Activated CD8-positive, alpha-beta T cell treated with anti-CD3 and anti-CD28 coated beads for 36 hours (primary cell): ENCODE measurements around the gene PRR30. TPM values are rescaled to one million over a fixed set of nuclear protein-coding genes. Genes with fewer than 3 reads are reported as not detected.

ENCODE experiments used
- ATAC-seq: fragments of 200-7000 bp; cut with Tn5 transposase; one replicate; pipeline ENCODE4 v1.10.0; 2021; ENCODE audit warnings: mild to moderate bottlenecking, moderate library complexity
- CTCF ChIA-PET: fragments of 350-600 bp; sonication (Branson Sonifier 250); formaldehyde crosslinking; loops from one replicate; lab custom pipeline; 2021; ENCODE audit warnings: antibody characterized with exemption; lab: Charles Lee
- POLR2A ChIA-PET: fragments of 350-600 bp; sonication (Branson Sonifier 250); formaldehyde crosslinking; loops from one replicate; lab custom pipeline; 2021; ENCODE audit warnings: antibody characterized with exemption; lab: Charles Lee
- DNase-seq: peaks from one replicate; pipeline ENCODE4 v3.0.0-alpha.2; 2020
- H3K27ac Mint-ChIP-seq: one replicate; pipeline ENCODE4 v1.8.0; 2021; ENCODE audit warnings: mild to moderate bottlenecking, mixed read lengths
- H3K27me3 Mint-ChIP-seq: one replicate; pipeline ENCODE4 v1.8.0; 2021; ENCODE audit warnings: mixed read lengths
- H3K36me3 Mint-ChIP-seq: one replicate; pipeline ENCODE4 v1.8.0; 2021; ENCODE audit warnings: low read depth, mixed read lengths
- H3K4me1 Mint-ChIP-seq: one replicate; pipeline ENCODE4 v1.8.0; 2021; ENCODE audit warnings: low read depth, mixed read lengths
- H3K4me3 Mint-ChIP-seq: one replicate; pipeline ENCODE4 v1.8.0; 2021; ENCODE audit warnings: mild to moderate bottlenecking, moderate library complexity, mixed read lengths
- H3K9me3 Mint-ChIP-seq: one replicate; pipeline ENCODE4 v1.8.0; 2021; ENCODE audit warnings: mixed read lengths
- CTCF ChIP-seq: fragments of 200-600 bp; IDR thresholded peaks from one replicate; pipeline ENCODE4 v1.8.0; 2022; ENCODE audit warnings: antibody characterized with exemption, mild to moderate bottlenecking
- intact Hi-C: fragments of 100-400 bp; cut with micrococcal nuclease; formaldehyde crosslinking; loops from one replicate; pipeline ENCODE4 v1.10.0; 2022
- total RNA-seq, 2 experiments: library from RNA; stranded (reverse); gene quantifications; one replicate each; pipeline ENCODE4 v1.2.3, GENCODE V29; 2021

Gene PRR30
- total RNA-seq, result not detected

GRCh38 chr2:27139310-27139709 is at the start of gene PRR30:
TSS of gene PRR30 (minus strand) at chr2:27139410. CDS start at chr2:27138329, 1,081 bp downstream.
- Mint-ChIP-seq H3K36me3 (no peaks in the 10 kb centered on the region), H3K27me3 (peaks cover 7% of the 10 kb centered on the region), H3K4me3 (no peak within 1 kb of the TSS), H3K4me1 (peaks cover 3% of the 10 kb centered on the region), H3K27ac (no peak within 1 kb of the TSS), H3K9me3 (peaks cover 5% of the 10 kb centered on the region)
- CTCF ChIA-PET, result no interaction called here
- no peak for ATAC-seq
- intact Hi-C loops, result no loop called here
- POLR2A ChIA-PET, result no interaction called here
- DNase-seq, result no peak
- TF ChIP-seq CTCF, result no peak

- Mint-ChIP-seq H3K9me3 (no peaks in the 10 kb centered on the region), H3K4me1 (no peaks in the 10 kb centered on the region), H3K27ac (no peak overlapping the region), H3K27me3 (peaks cover 5% of the 10 kb centered on the region), H3K4me3 (no peak overlapping the region), H3K36me3 (no peaks in the 10 kb centered on the region)
- CTCF ChIA-PET, result interaction anchor here (1.3 to 2.0 kb wide), 2 partner anchors 12 to 17 kb away, joined by 3 to 7 read pairs; no protein-coding TSS in a partner anchor
- no peak for ATAC-seq
- no peak for TF ChIP-seq CTCF
- intact Hi-C loops, result no loop called here
- no peak for DNase-seq
- POLR2A ChIA-PET, result interaction anchor here (1.0 kb wide), 1 partner anchor 8 kb away, joined by 3 read pairs; no protein-coding TSS in a partner anchor
Measured at GRCh38 chr2:27186613-27187345, 47.6 kb upstream of the PRR30 start.

GRCh38 chr2:27185331-27186026 is 46.3 kb upstream of the PRR30 start:
- no peak for DNase-seq
- H3K9me3 Mint-ChIP-seq, result no peaks in the 10 kb centered on the region
- no peak overlapping the region for H3K27ac Mint-ChIP-seq
- H3K27me3 Mint-ChIP-seq, result peaks cover 14% of the 10 kb centered on the region
- intact Hi-C loops, result no loop called here
- POLR2A ChIA-PET, result interaction anchor here (0.7 kb wide), 1 partner anchor 34 kb away, joined by 3 read pairs; no protein-coding TSS in a partner anchor
- ATAC-seq, result no peak
- H3K4me1 Mint-ChIP-seq, result no peaks in the 10 kb centered on the region
- no peaks in the 10 kb centered on the region for H3K36me3 Mint-ChIP-seq
- no peak for TF ChIP-seq CTCF
- H3K4me3 Mint-ChIP-seq, result no peak overlapping the region
- CTCF ChIA-PET, result interaction anchor here (1.1 to 2.2 kb wide), 2 partner anchors 16 to 86 kb away, joined by 4 to 5 read pairs; no protein-coding TSS in a partner anchor

GRCh38 chr2:27184115-27184514 is 44.9 kb upstream of the PRR30 start:
- intact Hi-C loops, result no loop called here
- ChIA-PET CTCF (interaction anchor here (0.9 to 2.2 kb wide), 4 partner anchors 11 to 222 kb away, joined by 3 to 9 read pairs (median 4); no protein-coding TSS in a partner anchor), POLR2A (no interaction called here)
- Mint-ChIP-seq H3K27me3 (peaks cover 22% of the 10 kb centered on the region), H3K36me3 (no peaks in the 10 kb centered on the region), H3K4me3 (no peak overlapping the region), H3K9me3 (no peaks in the 10 kb centered on the region), H3K27ac (no peak overlapping the region), H3K4me1 (no peaks in the 10 kb centered on the region)
- DNase-seq (no peak), ATAC-seq (no peak)
- no peak for TF ChIP-seq CTCF
